ENCODE results near the gene SSR3.
"Not testable (repeated sequence)": the region's sequence is repeated elsewhere in the genome, so short reads cannot be mapped to it uniquely, and the experiment has no call there.

DNA sequence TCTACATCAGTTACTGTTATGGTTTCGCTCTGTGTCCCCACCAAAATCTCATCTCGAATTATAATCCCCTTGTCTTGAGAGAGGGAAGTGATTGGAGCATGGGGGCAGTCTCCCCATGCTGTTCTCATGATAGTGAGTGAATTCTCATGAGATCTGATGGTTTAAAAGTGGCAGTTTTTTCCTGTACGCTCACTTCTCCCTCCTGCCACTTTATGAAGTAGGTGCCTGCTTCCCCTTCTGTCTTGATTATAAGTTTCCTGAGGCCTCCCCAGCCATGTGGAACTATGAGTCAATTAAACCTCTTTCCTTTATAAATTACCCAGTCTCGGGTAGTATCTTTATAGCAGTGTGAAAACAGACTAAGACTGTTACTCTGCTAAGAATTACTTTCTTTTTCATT lies 15.0 kb upstream of the SSR3 start:
- TF ChIP-seq, protein P1, sequence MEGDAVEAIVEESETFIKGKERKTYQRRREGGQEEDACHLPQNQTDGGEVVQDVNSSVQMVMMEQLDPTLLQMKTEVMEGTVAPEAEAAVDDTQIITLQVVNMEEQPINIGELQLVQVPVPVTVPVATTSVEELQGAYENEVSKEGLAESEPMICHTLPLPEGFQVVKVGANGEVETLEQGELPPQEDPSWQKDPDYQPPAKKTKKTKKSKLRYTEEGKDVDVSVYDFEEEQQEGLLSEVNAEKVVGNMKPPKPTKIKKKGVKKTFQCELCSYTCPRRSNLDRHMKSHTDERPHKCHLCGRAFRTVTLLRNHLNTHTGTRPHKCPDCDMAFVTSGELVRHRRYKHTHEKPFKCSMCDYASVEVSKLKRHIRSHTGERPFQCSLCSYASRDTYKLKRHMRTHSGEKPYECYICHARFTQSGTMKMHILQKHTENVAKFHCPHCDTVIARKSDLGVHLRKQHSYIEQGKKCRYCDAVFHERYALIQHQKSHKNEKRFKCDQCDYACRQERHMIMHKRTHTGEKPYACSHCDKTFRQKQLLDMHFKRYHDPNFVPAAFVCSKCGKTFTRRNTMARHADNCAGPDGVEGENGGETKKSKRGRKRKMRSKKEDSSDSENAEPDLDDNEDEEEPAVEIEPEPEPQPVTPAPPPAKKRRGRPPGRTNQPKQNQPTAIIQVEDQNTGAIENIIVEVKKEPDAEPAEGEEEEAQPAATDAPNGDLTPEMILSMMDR (IDR thresholded peaks at IDR 0.05): not testable (repeated sequence)
- TF ChIP-seq POLR2A (IDR thresholded peaks at IDR 0.05): not testable (repeated sequence)

Measured in testis (tissue), 2 donors.